ENCODE measurements around the gene RALGPS1.

GRCh38 chr9:126957687-126958053 is 43.1 kb downstream of the RALGPS1 start:
- TF ChIP-seq CTCF (IDR thresholded peaks at IDR 0.05) (no peak), POLR2A (IDR thresholded peaks at IDR 0.05) (no peak), POLR2AphosphoS5 (IDR thresholded peaks at IDR 0.05) (no peak), EP300 (IDR thresholded peaks at IDR 0.05) (no peak)
